Stimulated activated CD4-positive, alpha-beta T cell treated with anti-CD3 and anti-CD28 coated beads, Interleukin-4, amount 100 ng/mL, for 4 hours (primary cell): ENCODE data around the gene HAND1.
"Not testable (repeated sequence)": the region's sequence is repeated elsewhere in the genome, so short reads cannot be mapped to it uniquely, and the experiment has no call there.

Experiments
- DNase-seq, 2 experiments: peaks; one replicate each; pipeline ENCODE4 v3.0.0-alpha.2; 2020

Gene HAND1

DNA sequence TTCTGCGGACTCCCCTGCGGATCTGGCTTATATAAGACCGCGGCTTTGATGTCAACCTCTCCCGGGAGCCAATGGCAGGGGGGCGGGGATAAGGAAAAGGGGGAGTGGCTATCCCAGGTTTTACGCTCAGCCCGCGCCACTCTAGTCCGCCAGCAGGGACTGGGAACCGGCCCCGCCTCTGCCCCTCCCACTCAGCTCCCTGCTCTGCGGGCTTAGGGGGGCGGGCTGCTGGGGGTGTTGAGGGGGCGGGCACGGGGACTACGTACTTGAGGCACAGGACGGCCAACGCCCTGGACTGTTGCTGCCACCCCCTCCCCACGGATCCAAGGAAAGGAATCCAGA is at the start of gene HAND1:
Gene HAND1 (minus strand): TSS at position 4 of the 342 bp plus-strand sequence. CDS start 219 bp downstream, outside the sequence.
- DNase-seq: no peak

GRCh38 chr5:154526231-154527226 is 48.5 kb upstream of the HAND1 start:
- DNase-seq: no peak

DNA sequence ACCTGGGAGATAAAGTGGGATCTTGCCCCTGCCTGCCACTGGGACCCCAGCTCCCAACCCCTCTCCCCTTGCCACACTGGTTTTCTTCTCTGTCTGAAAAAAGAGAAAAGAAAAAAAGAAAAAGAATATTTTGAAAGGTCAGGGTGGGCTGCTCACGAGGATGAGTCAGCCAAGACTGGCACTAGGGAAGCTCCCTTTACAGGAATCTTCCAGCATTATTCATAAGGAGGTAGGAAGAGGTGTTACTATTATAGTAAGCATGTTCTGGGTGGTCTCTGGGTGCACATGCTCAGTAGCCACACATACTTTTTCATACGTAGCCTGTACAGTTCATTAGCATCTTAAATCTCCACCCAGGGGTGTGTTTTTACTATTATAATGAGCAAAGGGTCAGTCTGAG is 46.8 kb upstream of the HAND1 start:
- DNase-seq: no peak

DNA sequence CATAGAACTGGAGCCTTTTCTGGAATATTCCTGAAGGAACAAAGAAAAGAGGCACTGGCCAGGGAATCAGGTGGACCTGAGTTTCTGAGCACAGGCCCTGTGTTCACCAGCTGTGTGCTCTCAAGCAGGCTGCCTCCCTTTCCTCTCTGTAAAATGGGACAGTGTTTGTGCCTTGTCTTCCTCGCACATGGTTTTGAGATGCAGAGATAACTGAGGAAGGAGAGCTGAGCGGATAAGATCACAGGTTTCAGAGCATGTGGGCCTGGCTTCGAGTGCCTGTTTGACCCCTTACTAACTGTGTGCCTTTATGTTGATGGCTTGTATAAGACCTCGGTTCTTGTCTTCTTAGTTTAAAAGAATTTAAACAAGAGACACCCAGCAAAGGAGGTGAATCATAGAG is 46.2 kb upstream of the HAND1 start:
- DNase-seq: no peak

DNA sequence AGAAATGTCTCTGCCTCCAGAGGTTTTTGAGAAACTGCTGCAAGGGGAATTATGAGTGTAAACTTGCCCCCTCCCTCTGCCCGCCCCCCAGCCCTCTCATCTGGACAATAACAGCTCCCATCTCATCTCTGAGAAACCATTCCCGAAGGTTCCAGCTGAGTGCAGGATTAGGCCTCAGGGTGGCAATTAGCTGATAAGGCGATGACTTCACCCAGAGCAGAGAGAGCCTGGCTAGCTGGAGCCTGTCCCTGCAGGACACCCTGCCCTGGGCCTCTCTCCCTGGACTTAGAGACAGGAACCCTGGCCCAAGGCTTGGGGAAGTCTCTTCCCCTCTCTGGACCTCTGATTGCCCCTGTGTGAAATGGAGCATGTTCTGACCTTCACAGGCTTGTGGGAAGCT is 45.7 kb upstream of the HAND1 start:
- no peak for DNase-seq

DNA sequence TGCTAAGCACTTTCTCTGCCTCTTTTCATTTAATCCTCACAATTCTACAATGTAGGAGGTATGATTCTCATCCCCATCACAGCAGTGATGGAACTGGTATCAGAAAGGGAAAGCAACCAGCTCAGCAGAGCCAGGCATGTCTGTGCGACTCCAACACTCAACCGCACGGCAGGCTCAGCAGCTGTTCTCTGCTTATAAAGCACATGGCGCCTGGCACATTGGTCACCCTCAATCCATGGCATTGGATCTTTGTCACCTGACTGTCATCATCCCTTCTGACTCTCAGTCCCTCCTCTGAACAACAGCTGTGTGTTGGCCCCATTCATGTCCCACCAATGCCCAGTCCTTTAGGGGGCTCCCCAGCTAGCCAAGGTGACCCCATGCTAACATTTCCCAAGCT is 45.1 kb upstream of the HAND1 start:
- DNase-seq: no peak

GRCh38 chr5:154522284-154522683 is 44.3 kb upstream of the HAND1 start:
- DNase-seq: no peak

- DNase-seq: no peak
Measured at GRCh38 chr5:154521756-154522155, 43.7 kb upstream of the HAND1 start.

- peak in 1 of 2 experiments; percentile 3 for DNase-seq
Measured at GRCh38 chr5:154520861-154521453, 42.9 kb upstream of the HAND1 start.

DNA sequence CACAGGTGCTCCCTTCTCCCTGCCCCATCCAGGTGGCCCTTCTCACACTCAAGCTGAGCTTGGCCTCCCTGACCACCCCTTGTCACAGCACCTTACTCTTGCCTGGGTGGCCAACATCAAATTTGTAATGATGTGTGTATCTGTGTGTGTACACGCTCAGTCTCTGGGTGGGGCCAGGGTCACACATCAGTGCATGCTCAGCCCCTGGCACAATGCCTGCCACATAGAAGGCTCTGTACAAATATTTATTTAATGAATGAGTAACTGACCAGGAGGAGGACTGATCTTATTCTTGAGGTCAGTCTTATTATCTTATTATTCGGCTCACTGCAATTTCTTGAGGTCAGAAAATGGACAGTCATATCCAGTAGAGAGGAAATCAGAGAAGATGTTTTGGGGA is 41.3 kb upstream of the HAND1 start:
- DNase-seq: no peak

DNA sequence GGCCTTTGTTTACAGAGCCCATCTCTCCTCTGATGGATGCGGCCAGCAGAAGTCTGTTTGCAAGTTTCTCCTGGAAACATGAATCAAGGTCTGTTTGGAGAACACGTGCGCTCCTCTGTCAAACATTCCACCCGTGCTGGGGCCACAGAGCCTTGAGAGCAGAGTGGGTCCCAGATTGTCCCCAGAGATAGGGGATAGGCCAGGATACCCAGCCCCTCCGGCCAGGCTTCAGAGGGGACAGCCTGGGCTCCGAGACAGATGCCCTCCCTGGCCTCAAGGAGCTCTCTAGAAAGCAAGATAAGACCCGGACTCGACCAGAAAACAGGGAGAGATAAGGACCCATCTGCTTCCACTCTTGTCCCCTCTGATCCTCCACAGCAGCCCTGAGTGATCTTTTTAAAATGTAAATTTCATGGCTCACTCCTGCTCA is 40.4 kb upstream of the HAND1 start:
- no peak for DNase-seq

- DNase-seq: no peak
Measured at GRCh38 chr5:154517810-154518437, 39.9 kb upstream of the HAND1 start.

DNA sequence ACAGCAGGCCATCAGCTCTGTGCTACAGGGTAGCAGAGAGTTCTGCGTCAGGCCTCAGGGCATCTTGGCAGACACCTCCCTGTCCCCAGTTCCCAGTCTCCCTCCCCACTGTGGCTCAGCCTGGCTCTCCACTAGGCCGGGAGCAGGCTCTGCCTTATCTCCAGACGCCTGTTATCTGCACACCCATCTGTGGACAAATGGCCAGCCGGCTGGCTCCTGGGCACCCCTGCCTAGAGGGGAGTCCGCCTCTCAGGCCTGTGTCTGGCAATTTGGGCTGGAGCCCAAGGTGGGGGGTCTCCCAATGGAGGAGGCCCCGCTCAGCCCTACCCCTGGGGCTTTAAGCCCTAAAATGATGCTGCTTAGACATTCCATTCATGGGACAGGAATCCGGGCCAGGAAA is 39.2 kb upstream of the HAND1 start:
- DNase-seq: no peak

GRCh38 chr5:154516475-154516874 is 38.4 kb upstream of the HAND1 start:
- DNase-seq: no peak

GRCh38 chr5:154515488-154515887 is 37.5 kb upstream of the HAND1 start:
- DNase-seq: not testable (repeated sequence)

GRCh38 chr5:154514331-154514730 is 36.3 kb upstream of the HAND1 start:
- no peak for DNase-seq

- no peak for DNase-seq
Measured at GRCh38 chr5:154513669-154514084, 35.6 kb upstream of the HAND1 start.

DNA sequence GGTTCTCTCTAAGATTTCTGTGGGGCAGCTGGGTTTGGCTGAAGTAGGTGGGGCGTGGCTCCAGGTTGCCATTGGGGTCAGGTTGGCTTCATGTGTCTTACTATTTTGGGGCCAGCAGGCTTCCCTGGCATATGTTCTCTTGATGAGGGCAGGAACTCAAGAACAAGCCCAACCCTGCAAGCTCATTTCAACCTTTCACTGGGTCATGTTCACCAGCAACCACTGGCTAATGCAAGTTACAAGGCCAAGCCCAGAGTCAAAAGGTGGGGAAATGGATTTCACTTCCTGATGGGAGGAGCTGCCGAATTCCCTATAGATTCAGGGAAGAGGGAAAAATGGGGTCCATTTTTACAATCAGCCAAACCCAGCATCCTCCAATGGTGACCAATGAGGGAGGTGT is 34.0 kb upstream of the HAND1 start:
- DNase-seq: no peak

- DNase-seq: no peak
Measured at GRCh38 chr5:154509784-154510555, 31.9 kb upstream of the HAND1 start.

GRCh38 chr5:154508114-154508513 is 30.1 kb upstream of the HAND1 start:
- no peak for DNase-seq

- no peak for DNase-seq
Measured at GRCh38 chr5:154506716-154507080, 28.7 kb upstream of the HAND1 start.

DNA sequence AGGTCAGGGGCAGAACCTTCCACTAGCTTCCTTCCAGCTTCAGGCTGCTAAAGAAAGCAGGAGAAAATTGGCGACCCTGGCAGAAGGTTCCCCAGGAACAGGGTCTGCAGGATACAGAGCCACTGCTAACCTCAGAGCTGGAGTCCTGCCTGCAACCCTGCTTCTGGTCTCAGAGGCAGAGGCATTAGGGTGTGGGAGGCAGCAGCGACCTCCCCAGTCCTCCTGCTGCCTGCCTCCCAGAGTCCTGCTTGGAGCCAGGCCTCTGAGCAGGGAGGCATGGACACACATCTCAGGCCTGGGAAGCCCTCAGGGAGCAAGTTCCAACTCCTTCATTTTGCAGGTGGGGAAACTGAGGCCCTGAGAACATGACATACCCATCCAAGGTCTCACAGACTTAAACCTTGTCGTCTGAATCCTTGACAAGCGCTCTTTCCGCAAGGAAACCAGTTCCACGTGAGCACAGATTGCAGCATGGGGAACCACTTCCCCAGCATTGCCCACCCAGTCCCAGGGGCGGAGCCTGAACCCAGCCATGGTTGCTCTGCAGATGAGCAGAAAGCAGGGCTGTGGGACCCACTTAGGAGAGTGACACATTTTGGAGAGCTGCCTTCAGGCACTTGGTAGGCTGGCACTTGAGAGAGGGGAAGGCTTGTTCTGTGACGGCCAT is 28.2 kb upstream of the HAND1 start:
- no peak for DNase-seq

DNA sequence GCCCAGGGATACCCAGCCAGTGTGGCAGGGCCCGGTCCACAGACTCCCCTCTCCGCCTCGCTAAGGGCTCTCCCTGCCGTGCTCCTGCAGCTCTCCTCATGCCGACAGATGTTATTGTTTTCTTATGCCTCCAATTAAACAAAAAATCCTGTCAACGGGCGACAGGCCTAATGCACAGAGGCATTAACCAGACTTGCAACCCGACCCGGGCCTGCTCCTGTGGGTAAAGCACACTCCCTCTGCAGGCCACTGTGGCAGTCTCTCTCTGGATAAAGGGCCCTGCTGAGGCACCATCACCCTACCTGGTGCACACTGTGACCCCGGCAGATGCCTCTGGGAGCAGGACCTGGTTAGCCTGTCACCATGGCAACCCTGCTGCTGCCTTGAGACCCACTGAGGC is 27.5 kb upstream of the HAND1 start:
- DNase-seq: no peak
